GM15510 (cell line): Measurements from ENCODE around the gene ENTREP1.

Experiments
- POLR2A ChIP-seq: IDR thresholded peaks from 3 replicates; pipeline ENCODE4 v1.6.1; 2011; ENCODE audit warnings: borderline replicate concordance; ENCODE audit not compliant: insufficient read length; ENCODE audit errors: extremely low read depth

Gene ENTREP1

DNA sequence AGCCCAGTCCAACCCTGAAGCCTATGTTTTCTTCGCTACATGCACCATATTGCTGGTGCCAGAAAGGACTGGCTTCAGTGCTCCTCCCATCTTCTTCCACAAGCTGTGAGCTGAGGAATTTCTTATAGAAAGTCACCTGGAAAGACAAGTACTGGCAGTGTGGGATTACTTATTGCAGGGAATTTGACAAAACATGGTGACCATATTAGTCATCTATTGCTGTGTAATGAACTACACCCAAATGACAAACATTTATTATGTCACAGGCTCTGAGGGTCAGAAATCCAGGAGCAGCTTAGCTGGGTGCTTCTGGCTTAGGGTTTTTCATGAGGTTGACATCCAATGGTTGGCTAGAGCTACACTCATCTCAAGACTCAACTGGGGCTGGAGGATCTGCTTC, 75.5 kb downstream of the ENTREP1 start:
- no peak for TF ChIP-seq POLR2A

GRCh38 chr9:69411246-69411645, 86.2 kb downstream of the ENTREP1 start:
- no peak for TF ChIP-seq POLR2A

DNA sequence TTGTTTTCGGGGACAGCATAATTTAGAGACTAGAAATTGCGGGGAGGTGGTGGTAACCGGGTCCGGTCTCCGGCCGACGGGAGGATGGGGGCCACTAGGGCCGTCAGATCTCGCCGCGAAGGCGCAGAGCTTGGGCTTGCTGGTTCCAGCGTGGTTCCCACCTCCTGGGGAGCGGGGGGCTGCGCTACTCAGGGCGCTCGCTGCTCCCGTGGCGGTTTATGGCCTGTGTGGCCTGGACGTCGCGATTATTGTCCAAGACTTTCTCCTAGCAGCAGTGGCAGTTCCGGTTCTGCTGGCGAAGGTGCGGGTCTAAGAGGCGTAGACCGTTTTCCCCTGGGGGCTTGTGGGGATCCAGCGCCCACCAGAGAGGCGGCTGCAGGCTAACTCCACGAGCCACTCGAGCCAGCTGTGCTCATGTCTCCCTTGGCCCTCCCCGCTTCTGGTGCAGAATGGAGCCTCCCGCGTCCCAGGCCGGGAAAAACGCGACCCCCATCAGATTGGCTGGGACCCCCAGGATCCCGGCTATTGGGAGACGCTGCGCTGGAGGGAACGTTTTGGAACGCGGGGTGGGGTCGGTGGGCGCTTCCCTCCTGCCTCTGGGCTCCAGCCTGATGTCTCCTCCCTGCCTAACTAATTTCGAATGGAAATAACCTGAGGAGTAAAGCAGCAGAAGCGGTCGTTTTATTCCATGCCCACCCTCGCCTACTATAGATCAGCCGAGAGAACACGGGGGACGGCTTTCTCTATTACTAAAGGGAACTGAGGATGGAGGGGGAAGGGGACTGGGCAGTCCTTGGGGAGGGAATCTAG, 87.1 kb downstream of the ENTREP1 start:
- no peak for TF ChIP-seq POLR2A

GRCh38 chr9:69412741-69413150, 87.7 kb downstream of the ENTREP1 start:
- no peak for TF ChIP-seq POLR2A

DNA sequence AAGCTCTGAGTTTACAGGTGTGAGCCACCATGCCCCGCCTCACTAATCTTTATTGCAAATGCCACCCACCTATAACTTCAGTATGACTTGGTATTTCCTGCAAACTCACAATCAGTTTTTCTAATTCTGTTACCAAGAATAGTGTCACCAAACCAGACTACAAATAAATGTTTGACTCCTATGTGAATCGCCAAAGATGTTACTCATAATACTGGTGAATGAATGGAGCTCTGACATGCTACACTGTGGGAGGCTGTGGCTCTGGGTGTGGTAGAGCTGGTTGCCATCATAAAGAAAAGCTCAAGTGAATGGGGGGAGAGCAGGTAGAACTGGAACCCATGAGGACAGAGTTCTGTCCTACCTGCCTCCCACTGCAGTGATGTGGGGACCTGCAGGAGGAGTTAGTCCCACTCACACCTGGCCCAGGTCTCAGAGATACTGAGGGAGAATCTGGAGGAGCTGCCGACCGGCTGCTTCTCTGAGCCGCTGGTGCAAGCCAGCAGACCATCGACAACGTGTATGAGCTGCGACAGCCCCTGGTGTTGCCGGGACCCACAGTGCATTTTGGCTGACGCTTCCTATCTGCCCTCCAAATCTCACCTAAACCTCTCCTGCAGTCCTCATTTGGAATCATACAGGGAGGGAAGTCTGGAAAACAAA, 95.7 kb downstream of the ENTREP1 start:
- no peak for TF ChIP-seq POLR2A

DNA sequence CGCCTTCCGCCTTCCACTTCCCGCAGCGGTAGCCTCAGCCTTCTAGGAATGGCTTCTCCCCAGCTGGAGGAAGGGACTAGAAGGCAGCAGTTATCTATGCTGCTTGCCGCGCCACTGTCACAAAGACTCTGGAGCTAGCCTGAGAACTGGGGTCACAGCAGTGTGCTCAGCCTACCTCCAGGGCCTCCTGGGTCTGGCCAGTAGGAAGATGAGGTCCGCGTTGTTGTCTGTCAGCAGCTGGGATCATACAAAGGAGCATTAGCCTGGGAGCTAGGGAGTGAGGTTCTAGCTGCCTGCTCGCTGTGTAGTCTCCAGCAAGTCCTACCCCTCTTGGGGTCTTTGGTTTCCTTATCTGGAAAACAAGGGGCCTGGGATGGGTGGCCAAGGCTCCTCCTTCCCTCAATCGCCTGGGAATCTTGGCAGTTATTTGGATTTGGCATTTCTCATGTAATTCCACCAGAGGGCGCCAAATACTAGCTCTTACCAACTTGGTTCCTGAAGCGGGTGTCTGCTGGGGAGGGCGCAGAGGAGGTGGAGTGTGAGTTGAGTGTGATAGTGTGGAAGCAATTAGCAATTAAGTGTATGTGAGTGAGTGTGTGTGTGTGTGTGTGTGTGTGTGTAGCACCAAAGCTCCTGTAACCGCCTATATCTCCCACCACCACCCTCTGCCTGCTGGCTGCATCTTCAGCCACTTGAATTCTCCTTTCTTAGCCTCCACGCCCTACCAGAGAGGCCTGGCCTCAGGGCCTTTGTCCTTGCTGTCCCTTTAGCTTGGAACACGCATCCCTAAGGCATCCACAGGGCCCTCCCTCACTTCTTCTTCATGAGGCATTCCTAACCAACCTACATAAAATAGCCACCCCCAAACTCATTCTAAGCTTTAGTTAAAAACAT, 97.1 kb downstream of the ENTREP1 start:
- TF ChIP-seq POLR2A, result no peak

- TF ChIP-seq POLR2A, result no peak
Observed at GRCh38 chr9:69425136-69425801, 100.3 kb downstream of the ENTREP1 start.

- TF ChIP-seq POLR2A, result no peak
Observed at GRCh38 chr9:69427286-69427685, 102.3 kb downstream of the ENTREP1 start.

GRCh38 chr9:69428017-69428785, 103.2 kb downstream of the ENTREP1 start:
- TF ChIP-seq POLR2A, result no peak

GRCh38 chr9:69429281-69429680, 104.3 kb downstream of the ENTREP1 start:
- no peak for TF ChIP-seq POLR2A

GRCh38 chr9:69430206-69430605, 105.2 kb downstream of the ENTREP1 start:
- no peak for TF ChIP-seq POLR2A

DNA sequence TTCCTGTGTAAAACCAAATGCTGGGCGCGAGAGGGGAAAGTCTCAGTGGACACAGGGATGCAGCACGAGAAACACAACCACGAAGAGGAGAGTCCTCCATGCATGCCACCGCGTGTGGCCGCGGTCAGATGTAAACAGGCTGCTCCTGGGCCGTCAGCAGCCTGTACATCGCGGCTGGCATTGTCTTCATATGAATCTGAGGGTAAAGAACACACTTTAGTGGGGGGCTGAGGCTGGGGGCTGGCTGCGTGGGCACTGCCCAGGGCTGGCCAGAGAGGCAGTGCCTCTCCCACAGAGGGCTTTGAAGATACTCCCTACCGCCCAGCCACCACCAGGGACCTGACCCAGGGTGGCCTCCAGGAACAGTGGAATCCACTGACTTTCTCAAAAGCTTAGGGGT, 106.2 kb downstream of the ENTREP1 start:
- no peak for TF ChIP-seq POLR2A

DNA sequence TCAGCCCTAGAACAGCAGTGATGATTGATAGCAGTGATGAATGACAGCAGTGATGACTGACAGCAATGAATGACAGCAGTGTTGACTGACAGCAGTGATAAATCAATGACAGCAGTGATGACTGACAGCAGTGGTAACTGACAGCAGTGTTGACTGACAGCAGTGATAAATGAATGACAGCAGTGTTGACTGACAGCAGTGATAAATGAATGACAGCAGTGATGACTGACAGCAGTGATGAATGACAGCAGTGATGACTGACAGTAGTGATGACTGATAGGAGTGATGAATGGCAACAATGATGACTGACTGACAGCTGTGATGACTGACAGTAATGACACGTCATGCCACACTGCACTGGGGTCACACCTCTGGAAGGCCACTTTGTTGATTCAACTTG, 106.8 kb downstream of the ENTREP1 start:
- no peak for TF ChIP-seq POLR2A

GRCh38 chr9:69432623-69433022, 107.6 kb downstream of the ENTREP1 start:
- no peak for TF ChIP-seq POLR2A
